Measurements from ENCODE around the gene REV1. TPM values are rescaled to one million over a fixed set of nuclear protein-coding genes. Genes with fewer than 3 reads are reported as not detected.

Gene REV1
- total RNA-seq, 3 donors from 2014 or later = 40.8 to 89.1 (median 78.0) TPM

GRCh38 chr2:99448556-99448955 is 41.3 kb downstream of the REV1 start:
- TF ChIP-seq, protein P1, sequence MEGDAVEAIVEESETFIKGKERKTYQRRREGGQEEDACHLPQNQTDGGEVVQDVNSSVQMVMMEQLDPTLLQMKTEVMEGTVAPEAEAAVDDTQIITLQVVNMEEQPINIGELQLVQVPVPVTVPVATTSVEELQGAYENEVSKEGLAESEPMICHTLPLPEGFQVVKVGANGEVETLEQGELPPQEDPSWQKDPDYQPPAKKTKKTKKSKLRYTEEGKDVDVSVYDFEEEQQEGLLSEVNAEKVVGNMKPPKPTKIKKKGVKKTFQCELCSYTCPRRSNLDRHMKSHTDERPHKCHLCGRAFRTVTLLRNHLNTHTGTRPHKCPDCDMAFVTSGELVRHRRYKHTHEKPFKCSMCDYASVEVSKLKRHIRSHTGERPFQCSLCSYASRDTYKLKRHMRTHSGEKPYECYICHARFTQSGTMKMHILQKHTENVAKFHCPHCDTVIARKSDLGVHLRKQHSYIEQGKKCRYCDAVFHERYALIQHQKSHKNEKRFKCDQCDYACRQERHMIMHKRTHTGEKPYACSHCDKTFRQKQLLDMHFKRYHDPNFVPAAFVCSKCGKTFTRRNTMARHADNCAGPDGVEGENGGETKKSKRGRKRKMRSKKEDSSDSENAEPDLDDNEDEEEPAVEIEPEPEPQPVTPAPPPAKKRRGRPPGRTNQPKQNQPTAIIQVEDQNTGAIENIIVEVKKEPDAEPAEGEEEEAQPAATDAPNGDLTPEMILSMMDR (IDR thresholded peaks at IDR 0.05) = no peak
- no peak for TF ChIP-seq POLR2A (IDR thresholded peaks at IDR 0.05)
- no peak for TF ChIP-seq POLR2AphosphoS5 (IDR thresholded peaks at IDR 0.05)
- Histone ChIP-seq H3K4me1 (no peaks in the 10 kb centered on the region), H3K27ac (no peak overlapping the region), H3K36me3 (no peaks in the 10 kb centered on the region), H3K27me3 (no peaks in the 10 kb centered on the region), H3K4me3 (no peak overlapping the region), H3K9me3 (no peaks in the 10 kb centered on the region)
- intact Hi-C loops (cut with DNase I; ENCODE audit: low total_unique reads) = no loop called here
- DNase-seq (ENCODE audit: low spot score in 2 of 2) = no peak

DNA sequence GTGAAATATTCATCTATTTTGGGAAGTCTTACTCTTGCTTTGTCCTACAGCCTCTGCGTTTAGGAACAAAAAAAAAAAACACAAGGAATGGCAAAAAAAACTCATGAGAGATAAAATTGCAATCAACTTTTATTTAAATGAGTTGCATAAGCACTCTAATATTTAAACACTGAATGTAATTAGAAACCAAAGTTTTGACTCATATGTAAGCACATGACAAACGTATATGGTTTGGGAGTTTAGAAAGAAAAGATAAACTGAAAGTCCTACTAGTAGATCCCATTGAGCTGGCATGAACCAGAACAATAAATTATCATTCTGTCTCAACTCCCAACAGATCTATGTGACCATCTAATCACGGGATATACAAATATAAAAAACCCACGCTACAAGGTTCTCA is 44.8 kb downstream of the REV1 start:
- intact Hi-C loops (cut with DNase I; ENCODE audit: low total_unique reads) = no loop called here
- no peaks in the 10 kb centered on the region for H3K27me3 ChIP-seq
- H3K4me1 ChIP-seq = no peaks in the 10 kb centered on the region
- no peak for TF ChIP-seq POLR2AphosphoS5 (IDR thresholded peaks at IDR 0.05)
- TF ChIP-seq POLR2A (IDR thresholded peaks at IDR 0.05) = no peak
- TF ChIP-seq, protein P1 (IDR thresholded peaks at IDR 0.05) = no peak
- no peak for DNase-seq (ENCODE audit: low spot score in 2 of 2)
- no peak overlapping the region for H3K27ac ChIP-seq
- H3K36me3 ChIP-seq = no peaks in the 10 kb centered on the region
- no peak overlapping the region for H3K4me3 ChIP-seq
- no peaks in the 10 kb centered on the region for H3K9me3 ChIP-seq

DNA sequence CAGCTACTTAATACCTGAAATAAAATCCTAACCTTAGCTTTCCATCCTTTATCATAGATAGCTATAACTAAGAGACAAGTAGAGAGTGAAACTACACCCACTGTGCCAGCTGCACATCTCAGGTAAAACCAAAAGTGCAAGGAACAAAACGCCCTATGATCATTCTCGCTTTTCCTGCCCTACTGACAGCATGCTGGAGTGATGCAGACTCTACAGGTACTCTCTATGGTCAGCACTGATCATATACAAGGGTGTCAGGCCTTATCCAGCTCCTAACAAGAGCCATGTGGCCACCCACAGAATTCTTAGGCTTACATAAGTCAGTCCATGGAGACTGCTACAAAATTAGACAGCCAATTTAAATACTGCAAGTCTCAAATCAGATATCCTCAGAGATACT is 45.6 kb downstream of the REV1 start:
- no peak overlapping the region for H3K4me3 ChIP-seq
- no peak for TF ChIP-seq POLR2AphosphoS5 (IDR thresholded peaks at IDR 0.05)
- H3K4me1 ChIP-seq = no peaks in the 10 kb centered on the region
- intact Hi-C loops (cut with DNase I; ENCODE audit: low total_unique reads) = no loop called here
- H3K27me3 ChIP-seq = no peaks in the 10 kb centered on the region
- H3K36me3 ChIP-seq = no peaks in the 10 kb centered on the region
- no peak for DNase-seq (ENCODE audit: low spot score in 2 of 2)
- no peak overlapping the region for H3K27ac ChIP-seq
- H3K9me3 ChIP-seq = no peaks in the 10 kb centered on the region

- Histone ChIP-seq H3K36me3 (no peaks in the 10 kb centered on the region), H3K9me3 (no peaks in the 10 kb centered on the region), H3K4me3 (no peak overlapping the region), H3K27ac (no peak overlapping the region), H3K4me1 (no peaks in the 10 kb centered on the region), H3K27me3 (no peaks in the 10 kb centered on the region)
- TF ChIP-seq POLR2AphosphoS5 (IDR thresholded peaks at IDR 0.05) (no peak), POLR2A (IDR thresholded peaks at IDR 0.05) (no peak)
- TF ChIP-seq, protein P1 (IDR thresholded peaks at IDR 0.05) = no peak
- intact Hi-C loops (cut with DNase I; ENCODE audit: low total_unique reads) = no loop called here
- DNase-seq (ENCODE audit: low spot score in 2 of 2) = no peak
These were observed 47.0 kb downstream of the REV1 start for GRCh38 chr2:99442837-99443236.

DNA sequence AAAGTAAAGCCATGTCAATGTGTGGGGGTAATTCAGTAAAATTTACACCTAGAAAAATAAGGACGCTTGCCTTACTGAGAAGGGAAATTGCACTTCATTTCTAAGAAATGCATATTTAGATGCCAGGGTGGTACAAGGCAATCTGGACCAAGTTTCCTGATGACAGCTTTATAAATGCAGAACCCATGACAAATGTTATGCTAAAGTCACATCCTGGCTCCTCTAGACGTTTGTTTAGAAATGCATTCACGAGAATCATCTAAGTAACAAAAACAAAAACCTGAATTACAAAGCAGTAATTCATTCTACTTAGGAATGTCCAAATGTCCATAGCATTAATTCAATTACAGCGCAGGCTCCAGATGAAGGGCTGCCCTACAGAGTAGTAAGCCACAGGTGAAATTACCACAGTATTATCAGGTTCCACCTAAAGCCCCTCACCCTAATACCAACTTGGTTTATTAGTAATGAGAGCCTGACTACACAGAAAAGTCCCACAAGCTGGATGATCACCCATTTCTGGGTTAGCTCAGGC is 49.8 kb downstream of the REV1 start:
- H3K9me3 ChIP-seq = no peaks in the 10 kb centered on the region
- H3K4me3 ChIP-seq = no peak overlapping the region
- no peaks in the 10 kb centered on the region for H3K36me3 ChIP-seq
- TF ChIP-seq, protein P1 (IDR thresholded peaks at IDR 0.05) = no peak
- TF ChIP-seq POLR2AphosphoS5 (IDR thresholded peaks at IDR 0.05) (no peak), POLR2A (IDR thresholded peaks at IDR 0.05) (no peak)
- intact Hi-C loops (cut with DNase I; ENCODE audit: low total_unique reads) = no loop called here
- no peaks in the 10 kb centered on the region for H3K27me3 ChIP-seq
- no peak overlapping the region for H3K27ac ChIP-seq
- no peaks in the 10 kb centered on the region for H3K4me1 ChIP-seq
- no peak for DNase-seq (ENCODE audit: low spot score in 2 of 2)

DNA sequence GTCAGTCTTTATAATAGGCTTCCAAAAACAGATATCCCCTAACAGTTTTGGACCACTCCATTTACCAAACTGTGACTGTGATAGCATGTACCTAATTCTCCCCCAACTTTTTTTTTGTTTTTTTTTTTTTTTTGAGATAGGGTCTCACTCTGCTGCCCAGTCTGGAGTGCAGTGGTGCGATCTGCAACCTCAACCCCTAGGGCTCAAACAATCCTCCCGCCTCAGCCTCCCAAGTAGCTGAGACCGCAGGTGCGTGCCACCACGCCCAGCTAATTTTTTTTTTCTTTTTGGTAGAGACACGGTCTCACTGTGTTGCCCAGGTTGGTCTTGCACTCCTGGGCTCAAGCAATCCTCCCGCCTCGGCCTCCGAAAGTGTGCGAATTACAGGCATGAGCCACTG is 52.9 kb downstream of the REV1 start:
- DNase-seq (ENCODE audit: low spot score in 2 of 2) = no peak
- Histone ChIP-seq H3K27ac (no peak overlapping the region), H3K9me3 (no peaks in the 10 kb centered on the region), H3K36me3 (peaks cover 4% of the 10 kb centered on the region), H3K27me3 (no peaks in the 10 kb centered on the region), H3K4me3 (no peak overlapping the region), H3K4me1 (no peaks in the 10 kb centered on the region)
- intact Hi-C loops (cut with DNase I; ENCODE audit: low total_unique reads) = no loop called here
- TF ChIP-seq POLR2A (IDR thresholded peaks at IDR 0.05) (no peak), POLR2AphosphoS5 (IDR thresholded peaks at IDR 0.05) (no peak)
- TF ChIP-seq, protein P1 (IDR thresholded peaks at IDR 0.05) = no peak
